GM12891 (cell line): ENCODE measurements around the gene CEP57.

ENCODE experiments used
- POLR2A ChIP-seq: IDR thresholded peaks from 2 replicates; pipeline ENCODE4 v1.6.1; 2011; ENCODE audit warnings: low read depth, low read length, control low read depth
- POLR2AphosphoS5 ChIP-seq: IDR thresholded peaks from 2 replicates; pipeline ENCODE4 v1.6.1; 2011; ENCODE audit warnings: low read depth, low read length, control low read depth
- TAF1 ChIP-seq: IDR thresholded peaks from 2 replicates; pipeline ENCODE4 v1.6.1; 2011; ENCODE audit warnings: low read depth, low read length, control low read depth

DNA sequence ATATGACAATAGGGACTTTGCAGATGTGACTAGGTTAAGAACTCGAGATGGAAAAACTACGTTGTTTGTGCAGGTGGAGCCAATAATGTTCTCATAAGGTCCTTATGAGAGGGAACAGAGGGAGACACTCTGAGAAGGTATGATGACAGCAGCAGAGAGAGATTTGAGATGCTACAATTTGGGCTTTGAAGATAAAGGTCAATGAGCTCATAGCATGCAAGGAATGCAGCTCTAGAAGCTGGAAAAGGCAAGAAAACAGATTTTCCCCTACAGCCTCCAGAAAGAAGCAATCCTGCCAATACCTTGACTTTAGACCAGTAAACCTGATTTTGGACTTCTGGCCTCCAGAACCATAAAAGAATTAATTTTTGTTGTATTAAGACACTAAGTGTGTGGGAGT, 21.8 kb upstream of the CEP57 start:
- no peak for TF ChIP-seq POLR2AphosphoS5
- TF ChIP-seq POLR2A, result no peak
- TF ChIP-seq TAF1, result no peak
